ENCODE data around the gene CENPX. TPM values are rescaled to one million over a fixed set of nuclear protein-coding genes. Genes with fewer than 3 reads are reported as not detected.

The CENPX gene
- total and polyA plus RNA-seq, 2 of the 13 experiments (the other 11 are each of a cell fraction or from before 2014, with no cell fraction given): 92.7 to 170 TPM

GRCh38 chr17:82039695-82040299 is 17.1 kb upstream of the CENPX start (continued):
- TF ChIP-seq ZNF180 (CRISPR knock-in tag; IDR thresholded peaks at IDR 0.05; ENCODE audit: borderline replicate concordance, low read depth): no peak
- TF ChIP-seq, protein P1, sequence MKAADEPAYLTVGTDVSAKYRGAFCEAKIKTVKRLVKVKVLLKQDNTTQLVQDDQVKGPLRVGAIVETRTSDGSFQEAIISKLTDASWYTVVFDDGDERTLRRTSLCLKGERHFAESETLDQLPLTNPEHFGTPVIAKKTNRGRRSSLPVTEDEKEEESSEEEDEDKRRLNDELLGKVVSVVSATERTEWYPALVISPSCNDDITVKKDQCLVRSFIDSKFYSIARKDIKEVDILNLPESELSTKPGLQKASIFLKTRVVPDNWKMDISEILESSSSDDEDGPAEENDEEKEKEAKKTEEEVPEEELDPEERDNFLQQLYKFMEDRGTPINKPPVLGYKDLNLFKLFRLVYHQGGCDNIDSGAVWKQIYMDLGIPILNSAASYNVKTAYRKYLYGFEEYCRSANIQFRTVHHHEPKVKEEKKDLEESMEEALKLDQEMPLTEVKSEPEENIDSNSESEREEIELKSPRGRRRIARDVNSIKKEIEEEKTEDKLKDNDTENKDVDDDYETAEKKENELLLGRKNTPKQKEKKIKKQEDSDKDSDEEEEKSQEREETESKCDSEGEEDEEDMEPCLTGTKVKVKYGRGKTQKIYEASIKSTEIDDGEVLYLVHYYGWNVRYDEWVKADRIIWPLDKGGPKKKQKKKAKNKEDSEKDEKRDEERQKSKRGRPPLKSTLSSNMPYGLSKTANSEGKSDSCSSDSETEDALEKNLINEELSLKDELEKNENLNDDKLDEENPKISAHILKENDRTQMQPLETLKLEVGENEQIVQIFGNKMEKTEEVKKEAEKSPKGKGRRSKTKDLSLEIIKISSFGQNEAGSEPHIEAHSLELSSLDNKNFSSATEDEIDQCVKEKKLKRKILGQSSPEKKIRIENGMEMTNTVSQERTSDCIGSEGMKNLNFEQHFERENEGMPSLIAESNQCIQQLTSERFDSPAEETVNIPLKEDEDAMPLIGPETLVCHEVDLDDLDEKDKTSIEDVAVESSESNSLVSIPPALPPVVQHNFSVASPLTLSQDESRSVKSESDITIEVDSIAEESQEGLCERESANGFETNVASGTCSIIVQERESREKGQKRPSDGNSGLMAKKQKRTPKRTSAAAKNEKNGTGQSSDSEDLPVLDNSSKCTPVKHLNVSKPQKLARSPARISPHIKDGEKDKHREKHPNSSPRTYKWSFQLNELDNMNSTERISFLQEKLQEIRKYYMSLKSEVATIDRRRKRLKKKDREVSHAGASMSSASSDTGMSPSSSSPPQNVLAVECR (CRISPR knock-in tag; IDR thresholded peaks at IDR 0.05; ENCODE audit: borderline replicate concordance): peak; percentile 58; the same call in 1 of the 2 replicates
- TF ChIP-seq ZNF121 (CRISPR knock-in tag; IDR thresholded peaks at IDR 0.05): peak; percentile 75
- no peak for TF ChIP-seq NKX3-1 (CRISPR knock-in tag; IDR thresholded peaks at IDR 0.05)
- TF ChIP-seq ZHX1 (CRISPR knock-in tag; IDR thresholded peaks at IDR 0.05; ENCODE audit: low read depth): no peak
- TF ChIP-seq ZSCAN30 (CRISPR knock-in tag; IDR thresholded peaks at IDR 0.05): no peak
- TF ChIP-seq ZMYM3 (CRISPR knock-in tag; IDR thresholded peaks at IDR 0.05): peak; percentile 38; the same call in 1 of the 2 replicates
- peak; percentile 32; the same call in 1 of the 2 replicates for TF ChIP-seq RAD21 (CRISPR knock-in tag; IDR thresholded peaks at IDR 0.05)
- TF ChIP-seq TOPORS (CRISPR knock-in tag; IDR thresholded peaks at IDR 0.05): no peak
- 0 out of 2 replicates have a peak, but pooled peaks have one; percentile 29 for TF ChIP-seq MEIS1 (CRISPR knock-in tag; IDR thresholded peaks at IDR 0.05; ENCODE audit: borderline replicate concordance)
- no peak for TF ChIP-seq GZF1 (CRISPR knock-in tag; IDR thresholded peaks at IDR 0.05)
- TF ChIP-seq TMF1 (CRISPR knock-in tag; IDR thresholded peaks at IDR 0.05; ENCODE audit: low read depth): no peak
- TF ChIP-seq ZZZ3 (CRISPR knock-in tag; IDR thresholded peaks at IDR 0.05; ENCODE audit: borderline replicate concordance): 0 out of 2 replicates have a peak, but pooled peaks have one; percentile 30
- TF ChIP-seq SRY (CRISPR knock-in tag; IDR thresholded peaks at IDR 0.05): no peak
- TF ChIP-seq NR2F6 (IDR thresholded peaks at IDR 0.05): no peak
- peak; percentile 53; the same call in 1 of the 2 replicates for TF ChIP-seq NR2F6 (CRISPR knock-in tag; IDR thresholded peaks at IDR 0.05)
- TF ChIP-seq ZNF501 (CRISPR knock-in tag; IDR thresholded peaks at IDR 0.05): 0 out of 2 replicates have a peak, but pooled peaks have one; percentile 26
- no peak for TF ChIP-seq ZSCAN9 (CRISPR knock-in tag; IDR thresholded peaks at IDR 0.05; ENCODE audit: borderline replicate concordance)
- TF ChIP-seq ZNF33A (CRISPR knock-in tag; IDR thresholded peaks at IDR 0.05; ENCODE audit: borderline replicate concordance): no peak
- peak; percentile 71; the same call in 1 of the 2 replicates for TF ChIP-seq ZNF619 (CRISPR knock-in tag; IDR thresholded peaks at IDR 0.05)
- TF ChIP-seq, protein P2, sequence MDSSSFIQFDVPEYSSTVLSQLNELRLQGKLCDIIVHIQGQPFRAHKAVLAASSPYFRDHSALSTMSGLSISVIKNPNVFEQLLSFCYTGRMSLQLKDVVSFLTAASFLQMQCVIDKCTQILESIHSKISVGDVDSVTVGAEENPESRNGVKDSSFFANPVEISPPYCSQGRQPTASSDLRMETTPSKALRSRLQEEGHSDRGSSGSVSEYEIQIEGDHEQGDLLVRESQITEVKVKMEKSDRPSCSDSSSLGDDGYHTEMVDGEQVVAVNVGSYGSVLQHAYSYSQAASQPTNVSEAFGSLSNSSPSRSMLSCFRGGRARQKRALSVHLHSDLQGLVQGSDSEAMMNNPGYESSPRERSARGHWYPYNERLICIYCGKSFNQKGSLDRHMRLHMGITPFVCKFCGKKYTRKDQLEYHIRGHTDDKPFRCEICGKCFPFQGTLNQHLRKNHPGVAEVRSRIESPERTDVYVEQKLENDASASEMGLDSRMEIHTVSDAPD (CRISPR knock-in tag; IDR thresholded peaks at IDR 0.05): peak; percentile 81
- TF ChIP-seq POLR2A (IDR thresholded peaks at IDR 0.05; ENCODE audit: insufficient read depth in 1 of 2, low read depth in 2 of 2, low read length in 2 of 2): no peak

All from HepG2 (cell line).